Testis (tissue), 3 donors: ENCODE data around the gene ANKRD17. TPM values are rescaled to one million over a fixed set of nuclear protein-coding genes. Genes with fewer than 3 reads are reported as not detected.
"Not testable (repeated sequence)": the region's sequence is repeated elsewhere in the genome, so short reads cannot be mapped to it uniquely, and the experiment has no call there.

Experiments used
- DNase-seq: peaks from one replicate; pipeline ENCODE4 v3.0.0-alpha.2; 2019
- H3K27ac ChIP-seq, 2 donors: fragments of 200-600 bp; sonication (generic); one replicate each; pipeline ENCODE4 v1.5.1; 2019
- H3K27me3 ChIP-seq: fragments of 200-600 bp; sonication (generic); one replicate; pipeline ENCODE4 v1.5.1; 2019
- H3K36me3 ChIP-seq: fragments of 200-600 bp; sonication (generic); one replicate; pipeline ENCODE4 v1.5.1; 2017; ENCODE audit warnings: low read depth; ENCODE audit errors: missing control alignments
- H3K4me1 ChIP-seq: fragments of 200-600 bp; sonication (generic); one replicate; pipeline ENCODE4 v1.5.1; 2019
- H3K4me3 ChIP-seq, 2 donors: fragments of 200-600 bp; sonication (generic); one replicate each; pipeline ENCODE4 v1.5.1; 2017 to 2019
- H3K9me3 ChIP-seq: fragments of 200-600 bp; sonication (generic); one replicate; pipeline ENCODE4 v1.5.1; 2017
- POLR2A ChIP-seq: fragments of 450-650 bp; IDR thresholded peaks from one replicate; pipeline ENCODE4 v1.6.1; 2017; ENCODE audit warnings: antibody characterized with exemption, mild to moderate bottlenecking, moderate library complexity
- WGBS, 2 donors: methylation state at CpG; one replicate each; pipeline ENCODE4 v1.1.5; 2018; 5-methylcytosine and 5-hydroxymethylcytosine counted together
- intact Hi-C: fragments of 100-400 bp; cut with DNase I; formaldehyde crosslinking; loops from one replicate; pipeline ENCODE4 v1.15.1; 2023; ENCODE audit warnings: low total_unique reads
- polyA plus RNA-seq: library from polyadenylated mRNA; stranded (reverse); fragments of 350-450 nt; fragmentation: Illumina TruSeq; extraction: RNeasy Lipid Tissue Mini Kit (QIAGEN cat#74804); gene quantifications from one replicate; pipeline ENCODE4 v1.2.3, GENCODE V29; 2014; ENCODE audit warnings: low read depth, low replicate concordance; ENCODE audit not compliant: insufficient read depth
- total RNA-seq, 2 donors: library from RNA; depleted of rRNA; stranded (reverse); fragments of >200 nt; gene quantifications; one replicate each; pipeline ENCODE4 v1.2.3, GENCODE V29; 2016
- TF ChIP-seq, protein P1 (sequence below), 3 experiments: fragments of 450-650 bp in 2 of 3; fragments of 200-600 bp in 1 of 3; sonication (generic) in 1 of 3; IDR thresholded peaks; one replicate each; pipeline ENCODE4 v1.5.1; 2016 to 2019; ENCODE audit warnings: antibody characterized with exemption in 3 of 3, mild to moderate bottlenecking in 2 of 3, moderate library complexity in 1 of 3

ANKRD17 gene
- total and polyA plus RNA-seq, 3 donors from 2014 or later: 26.9 to 78.3 (median 68.9) TPM

DNA sequence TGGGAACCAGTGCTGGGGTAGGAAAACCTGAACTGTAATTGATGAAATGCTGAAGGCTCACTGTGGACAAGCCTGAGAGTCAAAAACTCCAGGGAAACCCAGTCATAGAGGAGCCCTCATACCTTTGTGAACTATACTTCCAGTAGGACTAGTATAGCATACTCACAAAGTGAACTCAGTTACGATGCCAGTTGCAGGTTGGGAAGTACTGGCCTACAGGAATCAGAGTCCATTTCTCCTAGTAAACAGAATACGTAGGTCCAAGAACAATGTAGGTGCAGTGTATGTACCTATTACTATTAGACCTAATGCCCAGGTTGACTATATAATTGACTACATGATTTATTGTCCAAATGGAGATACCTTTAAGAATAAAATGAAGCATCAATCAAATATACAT is 8.5 kb upstream of the ANKRD17 start:
- DNase-seq: no peak
- no peak overlapping the region for H3K27ac ChIP-seq
- H3K4me3 ChIP-seq: no peak overlapping the region
- no peaks in the 10 kb centered on the region for H3K36me3 ChIP-seq
- no peaks in the 10 kb centered on the region for H3K4me1 ChIP-seq
- intact Hi-C loops: no loop called here
- no peaks in the 10 kb centered on the region for H3K27me3 ChIP-seq
- no peaks in the 10 kb centered on the region for H3K9me3 ChIP-seq
- WGBS, 2 donors: 91 to 98% methylated on average over 2 of the region's 2 CpGs
- TF ChIP-seq POLR2A: no peak
- TF ChIP-seq, protein P1, sequence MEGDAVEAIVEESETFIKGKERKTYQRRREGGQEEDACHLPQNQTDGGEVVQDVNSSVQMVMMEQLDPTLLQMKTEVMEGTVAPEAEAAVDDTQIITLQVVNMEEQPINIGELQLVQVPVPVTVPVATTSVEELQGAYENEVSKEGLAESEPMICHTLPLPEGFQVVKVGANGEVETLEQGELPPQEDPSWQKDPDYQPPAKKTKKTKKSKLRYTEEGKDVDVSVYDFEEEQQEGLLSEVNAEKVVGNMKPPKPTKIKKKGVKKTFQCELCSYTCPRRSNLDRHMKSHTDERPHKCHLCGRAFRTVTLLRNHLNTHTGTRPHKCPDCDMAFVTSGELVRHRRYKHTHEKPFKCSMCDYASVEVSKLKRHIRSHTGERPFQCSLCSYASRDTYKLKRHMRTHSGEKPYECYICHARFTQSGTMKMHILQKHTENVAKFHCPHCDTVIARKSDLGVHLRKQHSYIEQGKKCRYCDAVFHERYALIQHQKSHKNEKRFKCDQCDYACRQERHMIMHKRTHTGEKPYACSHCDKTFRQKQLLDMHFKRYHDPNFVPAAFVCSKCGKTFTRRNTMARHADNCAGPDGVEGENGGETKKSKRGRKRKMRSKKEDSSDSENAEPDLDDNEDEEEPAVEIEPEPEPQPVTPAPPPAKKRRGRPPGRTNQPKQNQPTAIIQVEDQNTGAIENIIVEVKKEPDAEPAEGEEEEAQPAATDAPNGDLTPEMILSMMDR (IDR thresholded peaks at IDR 0.05): no peak

DNA sequence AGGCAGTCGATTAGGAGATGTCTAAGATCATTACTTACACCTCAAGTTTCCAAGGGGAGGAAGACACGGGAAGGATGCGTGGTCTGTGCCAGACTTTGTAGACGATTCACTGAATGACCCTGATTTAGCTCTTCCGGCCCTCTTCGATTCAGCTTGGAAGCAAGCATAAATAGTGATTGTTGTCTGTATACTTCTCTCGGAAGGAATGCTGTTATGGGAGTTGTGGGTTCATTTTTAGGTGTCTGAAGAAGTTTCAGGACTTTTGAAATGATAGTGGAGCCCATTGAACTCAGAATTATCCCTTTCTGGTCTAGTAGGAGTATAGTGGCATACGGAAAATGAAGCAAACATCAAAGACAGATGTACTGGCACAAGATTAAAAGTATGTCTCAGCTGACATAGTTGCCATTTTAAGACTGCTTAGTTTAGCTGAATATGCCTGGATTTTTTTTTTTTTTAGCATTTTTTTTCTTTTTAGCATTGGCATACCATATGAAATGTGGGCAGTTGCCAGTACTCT is 1.0 kb upstream of the ANKRD17 start:
- TF ChIP-seq, protein P1 (IDR thresholded peaks at IDR 0.05): no peak
- TF ChIP-seq POLR2A: no peak
- WGBS, 2 donors: 0 to 1% methylated on average over 8 of the region's 8 CpGs
- Histone ChIP-seq H3K4me3 (peak overlapping the region; percentile 91 to 93), H3K36me3 (no peaks in the 10 kb centered on the region), H3K27ac (peak overlapping the region; percentile 96 to 98), H3K27me3 (no peaks in the 10 kb centered on the region), H3K4me1 (peaks cover 12% of the 10 kb centered on the region), H3K9me3 (no peaks in the 10 kb centered on the region)
- peak; percentile 41 for DNase-seq
- intact Hi-C loops: loop anchor here (1.0 kb wide), 1 partner anchor 190 kb away; the partner anchor contains the start of gene COX18

DNA sequence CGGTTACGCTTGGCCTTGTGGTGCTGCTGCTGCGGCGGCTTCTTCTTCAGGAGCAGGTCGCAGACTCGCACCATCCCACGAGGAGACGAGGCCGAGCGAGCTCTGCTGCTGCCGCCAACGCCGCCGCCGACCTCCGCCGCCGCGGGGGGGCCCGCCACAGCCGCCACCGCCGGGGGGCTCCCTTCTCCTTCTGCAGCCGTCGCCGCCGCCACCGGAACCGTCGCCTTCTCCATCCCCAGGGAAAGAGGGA is 237 bp downstream of the ANKRD17 start:
- DNase-seq: no peak
- H3K27ac ChIP-seq: peak overlapping the region; percentile 96 to 98
- H3K27me3 ChIP-seq: no peaks in the 10 kb centered on the region
- intact Hi-C loops: no loop called here
- WGBS, 2 donors: 1% methylated on average over 30 of the region's 30 CpGs; no CpG with 5 or more reads in 1 of the 2 donors
- TF ChIP-seq POLR2A: no peak
- TF ChIP-seq, protein P1 (IDR thresholded peaks at IDR 0.05): peak in 1 of 3 experiments; percentile 29
- H3K9me3 ChIP-seq: no peaks in the 10 kb centered on the region
- no peaks in the 10 kb centered on the region for H3K36me3 ChIP-seq
- H3K4me3 ChIP-seq: peak overlapping the region; percentile 91 to 93
- peaks cover 12% of the 10 kb centered on the region for H3K4me1 ChIP-seq

DNA sequence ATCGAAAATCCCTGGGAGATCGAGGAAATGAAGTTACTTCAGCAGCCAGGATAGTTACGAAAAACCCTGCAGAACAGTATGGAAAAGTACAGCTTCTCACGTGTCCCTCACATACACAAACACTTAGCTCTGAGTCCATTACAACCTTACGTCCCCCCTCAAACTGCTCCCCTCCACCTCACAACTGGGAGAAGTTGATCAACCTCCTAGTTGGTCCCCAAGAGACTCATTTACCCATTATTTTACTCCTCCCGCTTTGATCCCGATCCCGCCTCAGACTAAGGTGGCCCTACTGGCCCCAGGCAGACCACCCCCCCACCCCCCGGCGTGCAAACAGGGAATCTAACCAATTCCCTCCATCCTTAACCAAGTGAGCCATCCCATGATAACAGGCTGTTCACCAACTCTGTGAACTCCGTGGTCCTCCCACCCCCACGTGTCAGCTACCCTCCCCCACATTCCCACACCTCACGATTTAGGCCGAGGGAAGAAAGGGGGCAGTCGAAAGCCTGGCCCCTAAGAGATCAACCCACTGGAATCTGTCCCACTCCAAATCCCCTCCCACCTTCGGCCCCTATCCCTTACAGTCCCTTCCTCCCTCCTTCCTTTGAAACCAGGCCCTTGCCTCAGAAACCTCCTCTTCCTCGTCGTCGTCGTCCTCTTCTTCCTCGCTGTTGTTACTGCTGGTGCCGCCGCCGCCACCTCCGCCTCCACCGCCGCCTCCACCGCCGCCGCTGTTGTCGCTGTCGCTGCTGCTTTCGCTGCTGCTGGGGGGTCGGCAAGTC is 755 bp downstream of the ANKRD17 start:
- H3K36me3 ChIP-seq: no peaks in the 10 kb centered on the region
- peak overlapping the region; percentile 91 to 93 for H3K4me3 ChIP-seq
- H3K27me3 ChIP-seq: no peaks in the 10 kb centered on the region
- intact Hi-C loops: no loop called here
- TF ChIP-seq POLR2A: no peak
- TF ChIP-seq, protein P1 (IDR thresholded peaks at IDR 0.05): no peak
- peak; percentile 45 for DNase-seq
- peak overlapping the region; percentile 96 to 98 for H3K27ac ChIP-seq
- WGBS, 2 donors: 0 to 1% methylated on average over 29 to 34 of the region's 34 CpGs
- H3K9me3 ChIP-seq: no peaks in the 10 kb centered on the region
- peaks cover 12% of the 10 kb centered on the region for H3K4me1 ChIP-seq

DNA sequence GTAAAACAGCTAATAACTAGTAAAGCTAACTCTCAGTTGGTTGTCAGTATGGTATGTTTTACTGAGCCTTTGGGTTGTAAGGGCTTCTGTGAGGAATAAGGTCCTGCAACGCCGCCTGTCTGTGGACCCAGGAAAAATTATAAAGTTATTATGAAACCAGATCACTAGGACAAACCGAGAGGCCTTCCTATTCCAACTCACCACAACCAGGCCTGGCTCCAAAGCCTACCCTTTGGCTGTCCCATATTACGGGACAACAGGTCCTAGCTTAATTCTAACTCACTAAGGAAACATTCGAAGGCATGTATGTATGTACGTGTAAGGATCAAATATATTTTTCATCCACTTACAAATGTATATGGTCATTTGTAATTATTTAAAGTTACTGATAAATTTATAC is 1.4 kb downstream of the ANKRD17 start:
- Histone ChIP-seq H3K4me3 (peak overlapping the region; percentile 91 to 93), H3K9me3 (no peaks in the 10 kb centered on the region), H3K27ac (peak overlapping the region; percentile 96 to 98), H3K36me3 (no peaks in the 10 kb centered on the region), H3K27me3 (no peaks in the 10 kb centered on the region), H3K4me1 (peaks cover 12% of the 10 kb centered on the region)
- intact Hi-C loops: no loop called here
- peak; percentile 91 for DNase-seq
- WGBS, 2 donors: 2 to 3% methylated on average over 6 of the region's 6 CpGs
- TF ChIP-seq, protein P1 (IDR thresholded peaks at IDR 0.05): peak; percentile 66 to 85 (median 78)
- TF ChIP-seq POLR2A: no peak

DNA sequence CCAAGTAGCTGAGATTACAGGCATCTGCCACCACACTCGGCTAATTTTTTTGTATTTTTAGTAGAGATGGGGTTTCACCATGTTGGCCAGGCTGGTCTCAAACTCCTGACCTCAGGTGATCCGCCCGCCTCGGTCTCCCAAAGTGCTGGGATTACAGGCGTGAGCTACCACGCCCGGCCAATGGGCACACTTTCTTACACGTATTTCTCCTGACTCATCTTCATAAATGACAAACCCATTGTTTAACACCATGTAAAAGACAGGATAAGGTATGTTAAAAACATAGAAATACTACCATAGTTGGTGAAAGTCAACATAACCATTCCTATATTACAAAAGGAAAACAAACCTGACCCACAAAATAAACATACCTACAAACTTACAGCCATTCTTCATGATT is 2.8 kb downstream of the ANKRD17 start:
- H3K4me1 ChIP-seq, H3K27me3 ChIP-seq, H3K36me3 ChIP-seq, H3K4me3 ChIP-seq, intact Hi-C loops, H3K27ac ChIP-seq, DNase-seq, H3K9me3 ChIP-seq: not testable (repeated sequence)
- 86 to 91% methylated on average over 8 of the region's 8 CpGs for WGBS, 2 donors
